Mucosa of descending colon (tissue), 3 donors: ENCODE results near the gene UMPS. TPM values are rescaled to one million over a fixed set of nuclear protein-coding genes. Genes with fewer than 3 reads are reported as not detected.

Experiments used
- ATAC-seq: fragments of 200-7000 bp; cut with Tn5 transposase; one replicate; pipeline ENCODE4 v1.9.1; 2020; ENCODE audit warnings: mild to moderate bottlenecking, moderate library complexity
- DNase-seq, 3 donors: peaks; one replicate each; pipeline ENCODE4 v3.0.0-alpha.2; 2020
- H3K36me3 ChIP-seq: fragments of 200-600 bp; one replicate; pipeline ENCODE4 v1.8.0; 2021; ENCODE audit warnings: low read depth, mild to moderate bottlenecking
- H3K4me1 ChIP-seq: fragments of 200-600 bp; one replicate; pipeline ENCODE4 v1.8.0; 2021; ENCODE audit warnings: low read depth, mild to moderate bottlenecking
- H3K4me3 ChIP-seq: fragments of 200-600 bp; one replicate; pipeline ENCODE4 v1.8.0; 2021; ENCODE audit warnings: mild to moderate bottlenecking
- H3K9me3 ChIP-seq: fragments of 200-600 bp; one replicate; pipeline ENCODE4 v1.8.0; 2021; ENCODE audit warnings: mild to moderate bottlenecking
- intact Hi-C, 2 donors: fragments of 100-400 bp; cut with DNase I in 1 of 2; cut with micrococcal nuclease in 1 of 2; formaldehyde crosslinking; loops; one replicate each; pipeline versions ENCODE4 v1.11.0 to v1.11.1; 2022; cut with DNase I, micrococcal nuclease
- microRNA-seq: library from miRNA; unstranded; fragments of <30 nt; microRNA quantifications from one replicate; pipeline ENCODE4, GENCODE V29; 2019
- total RNA-seq, 3 donors: library from RNA; stranded (reverse); fragmentation: NEBNext Ultra II Directional in 2 of 3; extraction: Animal tissue kit (Norgen Biotek cat#: 25700) in 2 of 3; gene quantifications; one replicate each; pipeline versions ENCODE4 v1.2.1 to v1.2.4, GENCODE V29; 2021 to 2023
- TF ChIP-seq, protein P1 (sequence below): fragments of 200-600 bp; IDR thresholded peaks from one replicate; pipeline ENCODE4 v1.8.0; 2022; ENCODE audit warnings: antibody characterized with exemption, mild to moderate bottlenecking
- donor health status: DM: no; HTN: no; CAD: no; lungs with moderate emphysema.
- donor health status: DM: no; HTN: no; CAD: no.
- donor health status: DM: no; HTN: yes; CAD: no.

UMPS gene
- total RNA-seq, 3 donors from 2014 or later, result 22.6 to 25.7 (median 23.6) TPM

DNA sequence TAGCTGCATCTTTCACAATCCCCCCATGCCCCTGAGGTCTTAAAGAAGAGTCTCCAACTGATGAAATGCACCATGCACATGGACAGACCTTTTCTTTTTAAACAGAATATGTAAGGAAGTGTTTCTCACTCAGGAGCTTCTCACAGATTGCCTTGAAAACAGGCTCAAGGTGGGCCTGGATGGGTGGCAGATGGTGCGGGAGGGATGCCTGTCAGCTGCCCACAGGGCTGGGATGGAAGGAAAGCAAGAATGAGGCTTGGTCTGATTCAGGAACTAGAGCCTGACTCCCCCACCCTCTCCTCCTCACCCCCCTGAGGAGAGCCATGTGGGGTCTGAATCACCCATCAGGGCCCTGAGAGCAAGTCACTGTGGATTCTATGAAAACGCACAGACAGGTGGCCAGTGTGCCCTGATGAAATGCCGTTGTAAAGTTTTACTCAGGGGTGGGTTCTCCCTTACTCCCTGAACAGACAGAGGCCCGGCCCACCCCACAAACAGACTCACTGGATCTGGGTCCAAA, 67.2 kb downstream of the UMPS start:
- DNase-seq (no peak), ATAC-seq (no peak)
- H3K9me3 ChIP-seq, result no peaks in the 10 kb centered on the region
- no peaks in the 10 kb centered on the region for H3K36me3 ChIP-seq
- H3K4me1 ChIP-seq, result no peaks in the 10 kb centered on the region
- TF ChIP-seq, protein P1, sequence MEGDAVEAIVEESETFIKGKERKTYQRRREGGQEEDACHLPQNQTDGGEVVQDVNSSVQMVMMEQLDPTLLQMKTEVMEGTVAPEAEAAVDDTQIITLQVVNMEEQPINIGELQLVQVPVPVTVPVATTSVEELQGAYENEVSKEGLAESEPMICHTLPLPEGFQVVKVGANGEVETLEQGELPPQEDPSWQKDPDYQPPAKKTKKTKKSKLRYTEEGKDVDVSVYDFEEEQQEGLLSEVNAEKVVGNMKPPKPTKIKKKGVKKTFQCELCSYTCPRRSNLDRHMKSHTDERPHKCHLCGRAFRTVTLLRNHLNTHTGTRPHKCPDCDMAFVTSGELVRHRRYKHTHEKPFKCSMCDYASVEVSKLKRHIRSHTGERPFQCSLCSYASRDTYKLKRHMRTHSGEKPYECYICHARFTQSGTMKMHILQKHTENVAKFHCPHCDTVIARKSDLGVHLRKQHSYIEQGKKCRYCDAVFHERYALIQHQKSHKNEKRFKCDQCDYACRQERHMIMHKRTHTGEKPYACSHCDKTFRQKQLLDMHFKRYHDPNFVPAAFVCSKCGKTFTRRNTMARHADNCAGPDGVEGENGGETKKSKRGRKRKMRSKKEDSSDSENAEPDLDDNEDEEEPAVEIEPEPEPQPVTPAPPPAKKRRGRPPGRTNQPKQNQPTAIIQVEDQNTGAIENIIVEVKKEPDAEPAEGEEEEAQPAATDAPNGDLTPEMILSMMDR, result no peak
- intact Hi-C loops, result no loop called here
- H3K4me3 ChIP-seq, result no peak overlapping the region

Small RNAs within 50 kb of the gene (microRNA-seq; reads per million reads assigned to microRNA genes)
- not detected for gene MIR544B

Other genes starting within 250 kb of the UMPS start
- 100 to 1,000 TPM in 1 of 3 donors, 10 to 100 TPM in 2; 67.9 to 102 (median 69.6) TPM for gene ITGB5, start 156.9 kb downstream of the UMPS start, total RNA-seq
- gene MUC13, start 204.3 kb downstream of the UMPS start, total RNA-seq, result 100 to 1,000 TPM; 445 to 923 (median 899) TPM